Endothelial cell of umbilical vein (primary cell): ENCODE results near the gene TBX15. TPM values are rescaled to one million over a fixed set of nuclear protein-coding genes. Genes with fewer than 3 reads are reported as not detected.

Experiments used
- BruUV-seq: library from RNA; stranded (reverse); fragments of 400-500 nt; replicated peaks from 2 replicates; lab custom pipeline; 2021; lab: Mats Ljungman, UMichigan
- CTCF ChIA-PET: fragments of 300-600, 350-600 bp; sonication (Branson Sonifier 250); formaldehyde crosslinking; loops from one replicate; lab custom pipeline; 2021; ENCODE audit warnings: antibody characterized with exemption, inconsistent platforms; lab: Charles Lee
- POLR2A ChIA-PET: fragments of 300-600, 350-600 bp; sonication (Branson Sonifier 250); formaldehyde crosslinking; loops from one replicate; lab custom pipeline; 2021; ENCODE audit warnings: antibody characterized with exemption, inconsistent platforms; lab: Charles Lee
- DNase-seq: peaks from one replicate; pipeline ENCODE4 v3.0.0-alpha.2; 2011; ENCODE audit warnings: low read depth, low spot score
- FAIRE-seq: peaks from 2 replicates; lab custom pipeline; 2011; peaks lifted over from hg19 to GRCh38; lab: Jason Lieb, UNC
- H2AFZ ChIP-seq: 2 replicates; pipeline ENCODE4 v1.6.0; 2012; ENCODE audit warnings: low read depth, low read length, control low read depth, inconsistent platforms
- H3K27ac ChIP-seq: 2 replicates; pipeline ENCODE4 v1.5.1; 2011; ENCODE audit warnings: low read depth, mild to moderate bottlenecking, control low read depth, low read length, moderate library complexity; ENCODE audit not compliant: insufficient read depth
- H3K27me3 ChIP-seq, 2 experiments: 2 replicates each; pipeline versions ENCODE4 v1.6.0 to v1.6.1; 2011; ENCODE audit warnings: low read length in 2 of 2, mixed read lengths in 1 of 2; ENCODE audit not compliant: control insufficient read depth in 2 of 2, insufficient read depth in 2 of 2
- H3K36me3 ChIP-seq, 2 experiments: 2 replicates in 1 of 2; 3 replicates in 1 of 2; pipeline ENCODE4 v1.5.1; 2011; ENCODE audit warnings: low read length in 2 of 2, mild to moderate bottlenecking in 1 of 2, moderate library complexity in 1 of 2; ENCODE audit not compliant: control insufficient read depth in 2 of 2, insufficient read depth in 2 of 2; ENCODE audit errors: extremely low read depth in 1 of 2
- H3K4me1 ChIP-seq: 3 replicates; pipeline ENCODE4 v1.5.1; 2011; ENCODE audit warnings: mild to moderate bottlenecking, low read length; ENCODE audit not compliant: control insufficient read depth, insufficient read depth; ENCODE audit errors: extremely low read depth
- H3K4me2 ChIP-seq: 2 replicates; pipeline ENCODE4 v1.6.1; 2011; ENCODE audit warnings: low read length, control low read depth, mixed read lengths; ENCODE audit not compliant: insufficient read depth
- H3K4me3 ChIP-seq, 3 experiments: fragments of 200-600 bp in 1 of 3; sonication (generic), shearing (Covaris generic) in 1 of 3; replicated peaks in 1 of 3; 2 replicates each; pipeline ENCODE4 v1.5.1; 2011 to 2016; ENCODE audit warnings: control low read depth in 3 of 3, low read length in 3 of 3, mild to moderate bottlenecking in 2 of 3, inconsistent platforms in 1 of 3, low read depth in 1 of 3, moderate library complexity in 1 of 3; ENCODE audit not compliant: insufficient read depth in 1 of 3
- H3K79me2 ChIP-seq: 2 replicates; pipeline ENCODE4 v1.6.0; 2012; ENCODE audit warnings: low read length, inconsistent platforms; ENCODE audit not compliant: control insufficient read depth, insufficient read depth
- H3K9ac ChIP-seq: replicated peaks from 2 replicates; pipeline ENCODE3; 2011; ENCODE audit warnings: low read length, control low read depth; ENCODE audit not compliant: insufficient read depth; ENCODE audit errors: extremely low read depth
- H3K9me1 ChIP-seq: replicated peaks from 3 replicates; pipeline ENCODE4 v1.6.0; 2011; ENCODE audit warnings: mild to moderate bottlenecking, low read length; ENCODE audit not compliant: control insufficient read depth, insufficient read depth; ENCODE audit errors: extremely low read depth
- H3K9me3 ChIP-seq: replicated peaks from 2 replicates; pipeline ENCODE4 v1.5.1; 2012; ENCODE audit warnings: low read length, inconsistent platforms; ENCODE audit not compliant: control insufficient read depth, insufficient read depth
- H4K20me1 ChIP-seq: replicated peaks from 2 replicates; pipeline ENCODE3; 2011; ENCODE audit warnings: mild to moderate bottlenecking, low read length; ENCODE audit not compliant: control insufficient read depth, insufficient read depth; ENCODE audit errors: extremely low read depth
- EZH2 ChIP-seq: IDR thresholded peaks from 2 replicates; pipeline ENCODE4 v1.6.1; 2012; ENCODE audit warnings: borderline replicate concordance, low read depth, mild to moderate bottlenecking, moderate library complexity, low read length, inconsistent platforms; ENCODE audit not compliant: severe bottlenecking
- FOS ChIP-seq: IDR thresholded peaks from 2 replicates; pipeline ENCODE4 v1.6.1; 2011; ENCODE audit warnings: mild to moderate bottlenecking, low read length, moderate library complexity, borderline replicate concordance; ENCODE audit not compliant: insufficient read depth
- GATA2 ChIP-seq: IDR thresholded peaks from 2 replicates; pipeline ENCODE4 v1.7.0; 2011; ENCODE audit warnings: low read depth, mild to moderate bottlenecking, moderate library complexity, mixed read lengths, low read length; ENCODE audit not compliant: insufficient read length, insufficient read depth
- JUN ChIP-seq: IDR thresholded peaks from 2 replicates; pipeline ENCODE4 v1.6.1; 2011; ENCODE audit warnings: borderline replicate concordance, low read depth; ENCODE audit not compliant: insufficient read length, insufficient read depth
- MAX ChIP-seq: IDR thresholded peaks from 2 replicates; pipeline ENCODE4 v1.6.1; 2011; ENCODE audit not compliant: insufficient read depth, insufficient read length
- MYC ChIP-seq: IDR thresholded peaks from one replicate; pipeline ENCODE4 v1.6.1; 2011; ENCODE audit warnings: mild to moderate bottlenecking, low read depth, low read length
- POLR2A ChIP-seq: IDR thresholded peaks from 2 replicates; pipeline ENCODE4 v1.6.1; 2012; ENCODE audit warnings: low read depth, mild to moderate bottlenecking, control low read depth, low read length
- POLR2AphosphoS5 ChIP-seq: IDR thresholded peaks from 2 replicates; pipeline ENCODE4 v1.6.1; 2012; ENCODE audit warnings: low read depth, mild to moderate bottlenecking, control low read depth, low read length, moderate library complexity; ENCODE audit not compliant: insufficient read depth
- dilution Hi-C: fragments of 300-500 bp; cut with MboI; formaldehyde crosslinking; loops from one replicate; pipeline ENCODE4 v1.15.0; 2019; ENCODE audit warnings: low sequenced_read_pairs; ENCODE audit not compliant: extremely low pct_ligation_motif_present
- intact Hi-C: fragments of 100-400 bp; cut with micrococcal nuclease; formaldehyde crosslinking; loops from one replicate; pipeline ENCODE4 v1.10.0; 2022
- polyA plus RNA-seq, 4 experiments: library from polyadenylated mRNA; depleted of rRNA in 3 of 4; stranded (reverse) in 3 of 4; unstranded in 1 of 4; fragments of >200 nt; gene quantifications; 2 replicates each; pipeline versions ENCODE4 v1.2.1 to v1.2.3, GENCODE V29; 2011 to 2012; ENCODE audit warnings: missing spikeins in 1 of 4
- total RNA-seq: library from RNA; stranded (reverse); gene quantifications from 2 replicates; pipeline ENCODE4 v1.2.3, GENCODE V29; 2021
- TF ChIP-seq, protein P1 (sequence below), 2 donors: IDR thresholded peaks; 1 replicate in 1 of 2; 2 replicates in 1 of 2; pipeline ENCODE4 v1.5.1; 2011; ENCODE audit warnings: low read length in 2 of 2, mild to moderate bottlenecking in 2 of 2, moderate library complexity in 2 of 2, control low read depth in 1 of 2, inconsistent platforms in 1 of 2, low read depth in 1 of 2; ENCODE audit not compliant: insufficient read depth in 1 of 2; ENCODE audit errors: extremely low read depth in 1 of 2

The TBX15 gene
- total and polyA plus RNA-seq, 2 donors (not counting 3 experiments of a cell fraction or from before 2014, with no cell fraction given) = 0.01 TPM; not detected in 1

DNA sequence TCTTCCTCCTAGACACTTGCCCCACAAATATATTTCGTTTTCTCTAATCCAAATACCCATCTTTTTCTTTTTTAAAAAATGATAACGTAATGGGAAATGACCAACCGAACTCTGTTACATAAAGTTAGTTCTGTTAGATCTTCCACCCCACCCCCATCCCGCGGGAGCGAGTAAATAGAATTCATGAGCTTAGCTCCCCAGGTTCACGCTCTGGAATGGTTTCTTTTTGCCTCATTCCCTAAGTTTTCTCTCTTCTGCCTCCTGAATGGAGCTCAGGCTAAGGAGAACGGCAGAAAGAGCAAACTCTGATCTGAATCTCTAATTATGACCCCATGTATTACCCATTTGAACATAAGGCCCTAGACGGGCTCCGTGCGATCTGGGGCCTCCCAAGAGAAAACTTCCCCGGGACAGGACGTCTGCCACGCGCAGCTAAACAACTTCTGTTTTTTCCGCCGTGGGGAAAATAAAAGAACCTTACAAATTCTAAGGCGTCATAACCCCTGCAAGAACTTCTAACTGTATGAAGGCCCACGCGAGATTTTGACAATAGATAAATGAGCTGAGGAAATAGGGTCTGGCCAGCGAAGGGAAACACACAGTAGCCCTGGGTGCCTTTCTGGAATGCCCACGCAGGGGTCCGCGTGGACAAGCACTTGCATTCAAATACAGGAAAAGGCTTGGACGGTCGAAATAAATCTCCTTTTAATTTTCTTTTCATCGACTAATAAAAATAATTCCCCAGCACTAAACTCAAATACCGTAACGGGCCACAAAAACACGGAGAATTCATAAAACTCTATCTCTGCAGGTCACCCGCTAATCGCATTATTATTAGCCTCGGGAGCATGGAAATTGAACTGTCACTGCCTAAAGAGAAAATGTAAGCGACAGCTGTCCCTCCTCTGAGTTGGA, 2.2 kb downstream of the TBX15 start:
- Histone ChIP-seq H3K4me3 (no peak overlapping the region), H3K79me2 (no peaks in the 10 kb centered on the region), H3K9ac (no peak overlapping the region), H3K4me1 (peaks cover 12% of the 10 kb centered on the region), H3K27ac (no peak overlapping the region), H4K20me1 (no peaks in the 10 kb centered on the region), H3K9me1 (no peaks in the 10 kb centered on the region), H3K36me3 (no peaks in the 10 kb centered on the region), H3K4me2 (no peak overlapping the region), H2AFZ (no peak overlapping the region), H3K27me3 (peaks cover 89 to 98% of the 10 kb centered on the region in 2 experiments), H3K9me3 (no peaks in the 10 kb centered on the region)
- DNase-seq (no peak), FAIRE-seq (peak; percentile 26)
- TF ChIP-seq MAX (no peak), GATA2 (no peak), FOS (no peak), JUN (no peak), MYC (no peak), POLR2A (no peak), EZH2 (no peak), POLR2AphosphoS5 (no peak)
- TF ChIP-seq, protein P1, sequence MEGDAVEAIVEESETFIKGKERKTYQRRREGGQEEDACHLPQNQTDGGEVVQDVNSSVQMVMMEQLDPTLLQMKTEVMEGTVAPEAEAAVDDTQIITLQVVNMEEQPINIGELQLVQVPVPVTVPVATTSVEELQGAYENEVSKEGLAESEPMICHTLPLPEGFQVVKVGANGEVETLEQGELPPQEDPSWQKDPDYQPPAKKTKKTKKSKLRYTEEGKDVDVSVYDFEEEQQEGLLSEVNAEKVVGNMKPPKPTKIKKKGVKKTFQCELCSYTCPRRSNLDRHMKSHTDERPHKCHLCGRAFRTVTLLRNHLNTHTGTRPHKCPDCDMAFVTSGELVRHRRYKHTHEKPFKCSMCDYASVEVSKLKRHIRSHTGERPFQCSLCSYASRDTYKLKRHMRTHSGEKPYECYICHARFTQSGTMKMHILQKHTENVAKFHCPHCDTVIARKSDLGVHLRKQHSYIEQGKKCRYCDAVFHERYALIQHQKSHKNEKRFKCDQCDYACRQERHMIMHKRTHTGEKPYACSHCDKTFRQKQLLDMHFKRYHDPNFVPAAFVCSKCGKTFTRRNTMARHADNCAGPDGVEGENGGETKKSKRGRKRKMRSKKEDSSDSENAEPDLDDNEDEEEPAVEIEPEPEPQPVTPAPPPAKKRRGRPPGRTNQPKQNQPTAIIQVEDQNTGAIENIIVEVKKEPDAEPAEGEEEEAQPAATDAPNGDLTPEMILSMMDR (IDR thresholded peaks at IDR 0.05; ENCODE audit: extremely low read depth in 1 of 2, insufficient read depth in 1 of 2, low read depth in 1 of 2, low read length in 2 of 2) = no peak
- ChIA-PET POLR2A (no interaction called here), CTCF (interaction anchor here (0.7 to 1.4 kb wide), 4 partner anchors 10 to 23 kb away, joined by 3 to 4 read pairs (median 4); no protein-coding TSS in a partner anchor)
- intact Hi-C loops = no loop called here
- no TSS peak for BruUV-seq
- dilution Hi-C loops = no loop called here
